B cell (primary cell): ENCODE results near the gene PTPRM.

Experiments used
- CTCF ChIP-seq: fragments of 200-600 bp; IDR thresholded peaks from one replicate; pipeline ENCODE4 v1.8.0; 2022; ENCODE audit warnings: antibody characterized with exemption, mild to moderate bottlenecking
- EZH2 ChIP-seq: IDR thresholded peaks from 2 replicates; pipeline ENCODE4 v1.6.1; 2012; ENCODE audit warnings: borderline replicate concordance, low read depth, mild to moderate bottlenecking, moderate library complexity, low read length; ENCODE audit not compliant: insufficient read depth, poor library complexity, severe bottlenecking

GRCh38 chr18:7740821-7741220 lies 173.7 kb downstream of the PTPRM start:
- TF ChIP-seq CTCF (no peak), EZH2 (no peak)
